GM12878 (cell line): ENCODE data around the gene COQ7. TPM values are rescaled to one million over a fixed set of nuclear protein-coding genes. Genes with fewer than 3 reads are reported as not detected.

Experiments
- ASH2L ChIP-seq: fragments of 300-600, 200-600 bp; sonication (generic); IDR thresholded peaks from 2 replicates; pipeline ENCODE4 v1.6.1; 2017; ENCODE audit warnings: low read depth, mild to moderate bottlenecking, borderline replicate concordance
- FOS ChIP-seq: IDR thresholded peaks from 3 replicates; pipeline ENCODE4 v1.6.1; 2011; ENCODE audit warnings: borderline replicate concordance; ENCODE audit not compliant: insufficient read length; ENCODE audit errors: extremely low read depth
- IRF4 ChIP-seq: IDR thresholded peaks from 2 replicates; pipeline ENCODE4 v1.6.1; 2011; ENCODE audit warnings: low read depth, low read length
- JUND ChIP-seq: IDR thresholded peaks from 2 replicates; pipeline ENCODE4 v1.6.1; 2012; ENCODE audit warnings: low read depth, mild to moderate bottlenecking, low read length, improper control_type of control experiment, moderate library complexity
- PML ChIP-seq: IDR thresholded peaks from 2 replicates; pipeline ENCODE4 v1.6.1; 2012; ENCODE audit warnings: low read length, inconsistent platforms
- TAF1 ChIP-seq: IDR thresholded peaks from 2 replicates; pipeline ENCODE4 v1.6.1; 2011; ENCODE audit warnings: mild to moderate bottlenecking, low read depth, low read length, borderline replicate concordance
- ZNF274 ChIP-seq: IDR thresholded peaks from one replicate; pipeline ENCODE4 v1.8.0; 2011; ENCODE audit not compliant: insufficient read length, insufficient read depth
- polyA plus RNA-seq, 11 experiments: library from polyadenylated mRNA; depleted of rRNA in 4 of 11; unstranded in 6 of 11; stranded (reverse) in 5 of 11; fragments of >200 nt; fragmentation: Nextera tagmentation in 4 of 11; fragmentation: Illumina TruSeq in 1 of 11; extraction: Ambion mirVana in 4 of 11; extraction: Trizol in 1 of 11; gene quantifications; 1 replicate in 1 of 11; 2 replicates in 10 of 11; pipeline versions ENCODE4 v1.2.1 to v1.2.3, GENCODE V29; 2011 to 2016; ENCODE audit warnings: inconsistent platforms in 2 of 11, missing spikeins in 2 of 11, low read depth in 1 of 11
- total RNA-seq, 4 experiments: library from RNA; depleted of rRNA in 3 of 4; stranded (reverse); fragments of >200 nt in 3 of 4; fragmentation: Illumina TruSeq in 1 of 4; extraction: Trizol in 1 of 4; gene quantifications; 2 replicates each; pipeline versions ENCODE4 v1.2.1 to v1.2.3, GENCODE V29; 2013 to 2021
- TF ChIP-seq, protein P1 (sequence below): fragments of 450-650 bp; formaldehyde crosslinking; IDR thresholded peaks from 2 replicates; pipeline ENCODE4 v1.4.0; 2022; ENCODE audit warnings: mild to moderate bottlenecking, moderate library complexity
- TF ChIP-seq, protein P2 (sequence below): IDR thresholded peaks from 2 replicates; pipeline ENCODE4 v1.6.1; 2012; ENCODE audit warnings: low read depth, low read length, improper control_type of control experiment
- TF ChIP-seq, protein P3 (sequence below): fragments of 450-650 bp; IDR thresholded peaks from 2 replicates; pipeline ENCODE4 v1.6.1; 2017; ENCODE audit warnings: low read depth, mild to moderate bottlenecking, moderate library complexity
- TF ChIP-seq, protein P4 (sequence below): IDR thresholded peaks from 2 replicates; pipeline ENCODE4 v1.6.1; 2012; ENCODE audit warnings: low read depth, low read length, improper control_type of control experiment
- TF ChIP-seq, protein P5 (sequence below): fragments of 150-350 bp; IDR thresholded peaks from 2 replicates; pipeline ENCODE4 v1.6.1; 2016; ENCODE audit warnings: low read depth, low read length
- TF ChIP-seq, protein P6 (sequence below): fragments of 450-650 bp; IDR thresholded peaks from 2 replicates; pipeline ENCODE4 v1.6.1; 2014; ENCODE audit warnings: mild to moderate bottlenecking

Gene COQ7
- total and polyA plus RNA-seq, 10 of the 15 experiments (the other 5 are each of a cell fraction or from before 2014, with no cell fraction given), result 3.2 to 21.9 (median 13.0) TPM

DNA sequence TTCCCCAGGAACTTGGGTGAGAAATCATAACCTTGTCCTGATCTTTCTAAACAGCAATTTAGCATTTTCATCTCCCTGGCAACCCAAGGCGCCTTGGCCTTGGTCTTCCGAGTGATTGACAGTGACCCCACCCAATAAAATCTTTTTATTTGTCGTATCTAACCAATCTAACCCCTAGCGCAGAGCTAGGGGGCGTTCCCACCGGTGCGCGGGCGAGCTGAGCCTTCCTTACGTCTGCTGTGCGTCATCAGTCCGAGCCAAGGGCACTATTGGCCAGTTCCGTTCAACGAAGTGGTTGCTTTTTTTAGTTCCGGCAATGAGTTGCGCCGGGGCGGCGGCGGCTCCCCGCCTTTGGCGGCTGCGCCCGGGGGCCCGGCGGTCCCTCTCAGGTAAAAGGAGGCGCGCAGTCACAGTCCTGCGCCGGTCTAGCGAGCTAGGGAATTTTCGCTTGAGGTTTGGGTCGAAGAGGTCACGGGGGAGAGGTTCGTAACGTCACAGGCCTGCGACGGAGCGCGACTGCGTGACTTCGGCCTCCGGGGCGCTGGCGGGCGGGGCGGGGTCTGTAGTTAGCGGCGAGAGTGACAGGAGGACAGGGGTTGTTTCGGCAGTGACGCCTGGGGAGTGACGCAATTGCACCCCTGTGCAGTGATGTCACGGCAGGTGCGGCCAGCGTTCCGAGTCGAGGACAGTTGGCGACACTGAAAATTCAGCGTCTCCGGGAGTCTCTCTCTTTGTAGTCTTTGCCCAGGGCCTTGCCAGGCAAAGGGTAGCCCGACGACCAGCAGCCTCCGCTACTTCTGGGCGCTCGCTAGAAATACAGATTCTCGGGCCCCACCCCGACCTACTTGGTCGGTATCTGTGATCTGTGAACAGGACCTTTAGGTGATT is at the start of gene COQ7 (continued):
- TF ChIP-seq ZNF274, result no peak
- TF ChIP-seq, protein P1, sequence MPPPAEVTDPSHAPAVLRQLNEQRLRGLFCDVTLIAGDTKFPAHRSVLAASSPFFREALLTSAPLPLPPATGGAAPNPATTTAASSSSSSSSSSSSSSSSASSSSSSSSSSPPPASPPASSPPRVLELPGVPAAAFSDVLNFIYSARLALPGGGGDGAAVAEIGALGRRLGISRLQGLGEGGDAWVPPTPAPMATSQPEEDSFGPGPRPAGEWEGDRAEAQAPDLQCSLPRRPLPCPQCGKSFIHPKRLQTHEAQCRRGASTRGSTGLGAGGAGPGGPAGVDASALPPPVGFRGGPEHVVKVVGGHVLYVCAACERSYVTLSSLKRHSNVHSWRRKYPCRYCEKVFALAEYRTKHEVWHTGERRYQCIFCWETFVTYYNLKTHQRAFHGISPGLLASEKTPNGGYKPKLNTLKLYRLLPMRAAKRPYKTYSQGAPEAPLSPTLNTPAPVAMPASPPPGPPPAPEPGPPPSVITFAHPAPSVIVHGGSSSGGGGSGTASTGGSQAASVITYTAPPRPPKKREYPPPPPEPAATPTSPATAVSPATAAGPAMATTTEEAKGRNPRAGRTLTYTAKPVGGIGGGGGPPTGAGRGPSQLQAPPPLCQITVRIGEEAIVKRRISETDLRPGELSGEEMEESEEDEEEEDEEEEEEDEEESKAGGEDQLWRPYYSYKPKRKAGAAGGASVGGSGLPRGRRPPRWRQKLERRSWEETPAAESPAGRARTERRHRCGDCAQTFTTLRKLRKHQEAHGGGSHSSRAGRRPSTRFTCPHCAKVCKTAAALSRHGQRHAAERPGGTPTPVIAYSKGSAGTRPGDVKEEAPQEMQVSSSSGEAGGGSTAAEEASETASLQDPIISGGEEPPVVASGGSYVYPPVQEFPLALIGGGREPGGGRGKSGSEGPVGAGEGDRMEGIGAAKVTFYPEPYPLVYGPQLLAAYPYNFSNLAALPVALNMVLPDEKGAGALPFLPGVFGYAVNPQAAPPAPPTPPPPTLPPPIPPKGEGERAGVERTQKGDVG (CRISPR knock-in tag), result no peak
- TF ChIP-seq JUND, result no peak
- TF ChIP-seq PML, result no peak; the same call in 1 of the 2 replicates
- TF ChIP-seq, protein P2, sequence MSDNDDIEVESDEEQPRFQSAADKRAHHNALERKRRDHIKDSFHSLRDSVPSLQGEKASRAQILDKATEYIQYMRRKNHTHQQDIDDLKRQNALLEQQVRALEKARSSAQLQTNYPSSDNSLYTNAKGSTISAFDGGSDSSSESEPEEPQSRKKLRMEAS, result peak; percentile 74
- TF ChIP-seq, protein P3, sequence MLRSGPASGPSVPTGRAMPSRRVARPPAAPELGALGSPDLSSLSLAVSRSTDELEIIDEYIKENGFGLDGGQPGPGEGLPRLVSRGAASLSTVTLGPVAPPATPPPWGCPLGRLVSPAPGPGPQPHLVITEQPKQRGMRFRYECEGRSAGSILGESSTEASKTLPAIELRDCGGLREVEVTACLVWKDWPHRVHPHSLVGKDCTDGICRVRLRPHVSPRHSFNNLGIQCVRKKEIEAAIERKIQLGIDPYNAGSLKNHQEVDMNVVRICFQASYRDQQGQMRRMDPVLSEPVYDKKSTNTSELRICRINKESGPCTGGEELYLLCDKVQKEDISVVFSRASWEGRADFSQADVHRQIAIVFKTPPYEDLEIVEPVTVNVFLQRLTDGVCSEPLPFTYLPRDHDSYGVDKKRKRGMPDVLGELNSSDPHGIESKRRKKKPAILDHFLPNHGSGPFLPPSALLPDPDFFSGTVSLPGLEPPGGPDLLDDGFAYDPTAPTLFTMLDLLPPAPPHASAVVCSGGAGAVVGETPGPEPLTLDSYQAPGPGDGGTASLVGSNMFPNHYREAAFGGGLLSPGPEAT, result peak; percentile 94
- 0 out of 2 replicates have a peak, but pooled peaks have one; percentile 28 for TF ChIP-seq IRF4
- TF ChIP-seq ASH2L, result peak; percentile 95
- TF ChIP-seq, protein P4, sequence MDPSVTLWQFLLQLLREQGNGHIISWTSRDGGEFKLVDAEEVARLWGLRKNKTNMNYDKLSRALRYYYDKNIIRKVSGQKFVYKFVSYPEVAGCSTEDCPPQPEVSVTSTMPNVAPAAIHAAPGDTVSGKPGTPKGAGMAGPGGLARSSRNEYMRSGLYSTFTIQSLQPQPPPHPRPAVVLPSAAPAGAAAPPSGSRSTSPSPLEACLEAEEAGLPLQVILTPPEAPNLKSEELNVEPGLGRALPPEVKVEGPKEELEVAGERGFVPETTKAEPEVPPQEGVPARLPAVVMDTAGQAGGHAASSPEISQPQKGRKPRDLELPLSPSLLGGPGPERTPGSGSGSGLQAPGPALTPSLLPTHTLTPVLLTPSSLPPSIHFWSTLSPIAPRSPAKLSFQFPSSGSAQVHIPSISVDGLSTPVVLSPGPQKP, result peak; percentile 69
- TF ChIP-seq, protein P5, sequence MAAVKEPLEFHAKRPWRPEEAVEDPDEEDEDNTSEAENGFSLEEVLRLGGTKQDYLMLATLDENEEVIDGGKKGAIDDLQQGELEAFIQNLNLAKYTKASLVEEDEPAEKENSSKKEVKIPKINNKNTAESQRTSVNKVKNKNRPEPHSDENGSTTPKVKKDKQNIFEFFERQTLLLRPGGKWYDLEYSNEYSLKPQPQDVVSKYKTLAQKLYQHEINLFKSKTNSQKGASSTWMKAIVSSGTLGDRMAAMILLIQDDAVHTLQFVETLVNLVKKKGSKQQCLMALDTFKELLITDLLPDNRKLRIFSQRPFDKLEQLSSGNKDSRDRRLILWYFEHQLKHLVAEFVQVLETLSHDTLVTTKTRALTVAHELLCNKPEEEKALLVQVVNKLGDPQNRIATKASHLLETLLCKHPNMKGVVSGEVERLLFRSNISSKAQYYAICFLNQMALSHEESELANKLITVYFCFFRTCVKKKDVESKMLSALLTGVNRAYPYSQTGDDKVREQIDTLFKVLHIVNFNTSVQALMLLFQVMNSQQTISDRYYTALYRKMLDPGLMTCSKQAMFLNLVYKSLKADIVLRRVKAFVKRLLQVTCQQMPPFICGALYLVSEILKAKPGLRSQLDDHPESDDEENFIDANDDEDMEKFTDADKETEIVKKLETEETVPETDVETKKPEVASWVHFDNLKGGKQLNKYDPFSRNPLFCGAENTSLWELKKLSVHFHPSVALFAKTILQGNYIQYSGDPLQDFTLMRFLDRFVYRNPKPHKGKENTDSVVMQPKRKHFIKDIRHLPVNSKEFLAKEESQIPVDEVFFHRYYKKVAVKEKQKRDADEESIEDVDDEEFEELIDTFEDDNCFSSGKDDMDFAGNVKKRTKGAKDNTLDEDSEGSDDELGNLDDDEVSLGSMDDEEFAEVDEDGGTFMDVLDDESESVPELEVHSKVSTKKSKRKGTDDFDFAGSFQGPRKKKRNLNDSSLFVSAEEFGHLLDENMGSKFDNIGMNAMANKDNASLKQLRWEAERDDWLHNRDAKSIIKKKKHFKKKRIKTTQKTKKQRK, result no peak
- TF ChIP-seq, protein P6, sequence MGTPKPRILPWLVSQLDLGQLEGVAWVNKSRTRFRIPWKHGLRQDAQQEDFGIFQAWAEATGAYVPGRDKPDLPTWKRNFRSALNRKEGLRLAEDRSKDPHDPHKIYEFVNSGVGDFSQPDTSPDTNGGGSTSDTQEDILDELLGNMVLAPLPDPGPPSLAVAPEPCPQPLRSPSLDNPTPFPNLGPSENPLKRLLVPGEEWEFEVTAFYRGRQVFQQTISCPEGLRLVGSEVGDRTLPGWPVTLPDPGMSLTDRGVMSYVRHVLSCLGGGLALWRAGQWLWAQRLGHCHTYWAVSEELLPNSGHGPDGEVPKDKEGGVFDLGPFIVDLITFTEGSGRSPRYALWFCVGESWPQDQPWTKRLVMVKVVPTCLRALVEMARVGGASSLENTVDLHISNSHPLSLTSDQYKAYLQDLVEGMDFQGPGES, result peak; percentile 89
- TF ChIP-seq TAF1, result 0 out of 2 replicates have a peak, but pooled peaks have one; percentile 46
- peak; percentile 89 for TF ChIP-seq FOS
